Urinary bladder (tissue), 4 donors: ENCODE data around the gene EFEMP1. TPM values are rescaled to one million over a fixed set of nuclear protein-coding genes. Genes with fewer than 3 reads are reported as not detected.

ENCODE experiments used
- DNase-seq: peaks from one replicate; pipeline ENCODE4 v3.0.0-alpha.2; 2015; ENCODE audit errors: extremely low spot score
- H3K27ac ChIP-seq: one replicate; pipeline ENCODE4 v1.5.1; 2013; ENCODE audit warnings: low read depth, mild to moderate bottlenecking, moderate library complexity
- H3K36me3 ChIP-seq: one replicate; pipeline ENCODE4 v1.6.1; 2013; ENCODE audit warnings: mild to moderate bottlenecking, moderate library complexity; ENCODE audit not compliant: insufficient read depth
- H3K4me1 ChIP-seq: one replicate; pipeline ENCODE4 v1.6.1; 2013; ENCODE audit warnings: mild to moderate bottlenecking, moderate library complexity; ENCODE audit not compliant: insufficient read depth
- H3K4me3 ChIP-seq: one replicate; pipeline ENCODE4 v1.5.1; 2013; ENCODE audit warnings: low read depth, low read length
- WGBS: extraction: QIAGEN DNeasy Blood & Tissue Kit; methylation state at CpG from one replicate; pipeline ENCODE4 v1.1.7; 2013; 5-methylcytosine and 5-hydroxymethylcytosine counted together
- polyA plus RNA-seq: library from polyadenylated mRNA; stranded (reverse); fragments of 200-250 nt; gene quantifications from one replicate; pipeline ENCODE4 v1.2.3, GENCODE V29; 2013
- total RNA-seq: library from RNA; depleted of rRNA; stranded (reverse); fragments of >200 nt; gene quantifications from one replicate; pipeline ENCODE4 v1.2.3, GENCODE V29; 2014
- donor health status: healthy with polysubstance abuse.
- donor health status: healthy.

Gene EFEMP1
- total and polyA plus RNA-seq, 2 donors = 146 to 244 TPM

- Histone ChIP-seq H3K27ac (no peak overlapping the region), H3K36me3 (no peaks in the 10 kb centered on the region), H3K4me1 (no peaks in the 10 kb centered on the region), H3K4me3 (no peak overlapping the region)
- DNase-seq = no peak
- WGBS = 73% methylated on average over 2 of the region's 2 CpGs
These were observed 21.6 kb downstream of the EFEMP1 start for GRCh38 chr2:55901941-55902340.

- H3K36me3 ChIP-seq = no peaks in the 10 kb centered on the region
- no peak overlapping the region for H3K4me3 ChIP-seq
- H3K27ac ChIP-seq = no peak overlapping the region
- H3K4me1 ChIP-seq = no peaks in the 10 kb centered on the region
- no peak for DNase-seq
- WGBS = 33% methylated on average over 1 of the region's 1 CpG
These were observed 22.3 kb downstream of the EFEMP1 start for GRCh38 chr2:55901322-55901721.

GRCh38 chr2:55899881-55900280 is 23.7 kb downstream of the EFEMP1 start:
- Histone ChIP-seq H3K4me1 (no peaks in the 10 kb centered on the region), H3K27ac (no peak overlapping the region)
- WGBS = 67% methylated on average over 2 of the region's 2 CpGs

GRCh38 chr2:55898386-55899040 is 25.1 kb downstream of the EFEMP1 start:
- Histone ChIP-seq H3K27ac (no peak overlapping the region), H3K4me1 (no peaks in the 10 kb centered on the region), H3K36me3 (no peaks in the 10 kb centered on the region), H3K4me3 (no peak overlapping the region)
- DNase-seq = no peak
- WGBS = 90% methylated on average over 5 of the region's 5 CpGs

More at GRCh38 chr2:55899881-55900280, 23.7 kb downstream of the EFEMP1 start:
- Histone ChIP-seq H3K36me3 (no peaks in the 10 kb centered on the region), H3K4me3 (no peak overlapping the region)
- no peak for DNase-seq

GRCh38 chr2:55896633-55897032 is 26.9 kb downstream of the EFEMP1 start:
- no peak for DNase-seq
- Histone ChIP-seq H3K4me1 (no peaks in the 10 kb centered on the region), H3K27ac (no peak overlapping the region), H3K4me3 (no peak overlapping the region), H3K36me3 (no peaks in the 10 kb centered on the region)

GRCh38 chr2:55894720-55895119 is 28.9 kb downstream of the EFEMP1 start:
- no peak for DNase-seq
- H3K27ac ChIP-seq = no peak overlapping the region
- H3K36me3 ChIP-seq = no peaks in the 10 kb centered on the region
- no peaks in the 10 kb centered on the region for H3K4me1 ChIP-seq
- no peak overlapping the region for H3K4me3 ChIP-seq
- 91% methylated on average over 2 of the region's 2 CpGs for WGBS

- Histone ChIP-seq H3K36me3 (no peaks in the 10 kb centered on the region), H3K27ac (no peak overlapping the region), H3K4me1 (no peaks in the 10 kb centered on the region), H3K4me3 (no peak overlapping the region)
- no peak for DNase-seq
- 59% methylated on average over 2 of the region's 2 CpGs for WGBS
These were observed 31.9 kb downstream of the EFEMP1 start for GRCh38 chr2:55891671-55892094.

GRCh38 chr2:55888936-55889335 is 34.6 kb downstream of the EFEMP1 start:
- WGBS = 59% methylated on average over 3 of the region's 3 CpGs
- no peak overlapping the region for H3K27ac ChIP-seq

GRCh38 chr2:55887901-55888624 is 35.5 kb downstream of the EFEMP1 start:
- Histone ChIP-seq H3K36me3 (no peaks in the 10 kb centered on the region), H3K27ac (no peak overlapping the region), H3K4me3 (no peak overlapping the region), H3K4me1 (no peaks in the 10 kb centered on the region)
- 80% methylated on average over 7 of the region's 7 CpGs for WGBS
- no peak for DNase-seq

More at GRCh38 chr2:55888936-55889335, 34.6 kb downstream of the EFEMP1 start:
- Histone ChIP-seq H3K36me3 (no peaks in the 10 kb centered on the region), H3K4me3 (no peak overlapping the region), H3K4me1 (no peaks in the 10 kb centered on the region)
- DNase-seq = no peak

- H3K4me1 ChIP-seq = no peaks in the 10 kb centered on the region
- DNase-seq = no peak
- H3K4me3 ChIP-seq = no peak overlapping the region
- 40% methylated on average over 2 of the region's 2 CpGs for WGBS
- H3K27ac ChIP-seq = no peak overlapping the region
- no peaks in the 10 kb centered on the region for H3K36me3 ChIP-seq
These were observed 36.2 kb downstream of the EFEMP1 start for GRCh38 chr2:55887351-55887750.

GRCh38 chr2:55885944-55886281 is 37.7 kb downstream of the EFEMP1 start:
- Histone ChIP-seq H3K4me1 (no peaks in the 10 kb centered on the region), H3K4me3 (no peak overlapping the region), H3K36me3 (no peaks in the 10 kb centered on the region), H3K27ac (no peak overlapping the region)
- no peak for DNase-seq

GRCh38 chr2:55885127-55885943 is 38.2 kb downstream of the EFEMP1 start:
- Histone ChIP-seq H3K4me1 (no peaks in the 10 kb centered on the region), H3K36me3 (no peaks in the 10 kb centered on the region), H3K27ac (no peak overlapping the region), H3K4me3 (no peak overlapping the region)
- WGBS = 70% methylated on average over 11 of the region's 11 CpGs
- no peak for DNase-seq

- 65% methylated on average over 1 of the region's 1 CpG for WGBS
- H3K36me3 ChIP-seq = no peaks in the 10 kb centered on the region
- H3K27ac ChIP-seq = no peak overlapping the region
- H3K4me3 ChIP-seq = no peak overlapping the region
- no peaks in the 10 kb centered on the region for H3K4me1 ChIP-seq
- no peak for DNase-seq
These were observed 39.8 kb downstream of the EFEMP1 start for GRCh38 chr2:55883829-55884228.

GRCh38 chr2:55883357-55883756 is 40.2 kb downstream of the EFEMP1 start:
- no peak overlapping the region for H3K27ac ChIP-seq
- DNase-seq = no peak

More at GRCh38 chr2:55883357-55883756, 40.2 kb downstream of the EFEMP1 start:
- no peaks in the 10 kb centered on the region for H3K36me3 ChIP-seq
- WGBS = 23% methylated on average over 3 of the region's 3 CpGs
- H3K4me1 ChIP-seq = no peaks in the 10 kb centered on the region
- H3K4me3 ChIP-seq = no peak overlapping the region
